ENCODE data around the gene SERP2. TPM values are rescaled to one million over a fixed set of nuclear protein-coding genes. Genes with fewer than 3 reads are reported as not detected.
A peak's percentile ranks its signal among the peaks of the same experiment; 100 is the strongest.

SERP2 gene
- total RNA-seq, 1 donor, result 5.6 TPM

DNA sequence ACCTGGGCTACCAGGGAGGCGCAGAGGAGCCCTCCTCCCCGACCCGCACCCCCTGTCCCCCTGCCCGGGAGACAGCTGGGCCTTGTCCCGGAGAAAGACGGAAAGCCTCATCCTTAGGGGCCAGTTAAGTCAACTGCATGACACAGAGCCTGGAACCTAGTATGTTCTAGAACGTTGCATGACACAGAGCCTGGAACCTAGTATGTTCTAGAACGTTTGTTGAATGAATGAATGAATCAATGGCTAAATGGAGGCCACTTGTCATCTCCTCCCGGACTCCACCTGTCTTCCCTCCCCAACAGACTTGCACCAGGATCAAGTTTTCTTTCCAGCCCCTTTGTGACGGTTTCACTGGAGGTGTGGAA lies 706 bp downstream of the SERP2 start:
- TF ChIP-seq, protein P1, sequence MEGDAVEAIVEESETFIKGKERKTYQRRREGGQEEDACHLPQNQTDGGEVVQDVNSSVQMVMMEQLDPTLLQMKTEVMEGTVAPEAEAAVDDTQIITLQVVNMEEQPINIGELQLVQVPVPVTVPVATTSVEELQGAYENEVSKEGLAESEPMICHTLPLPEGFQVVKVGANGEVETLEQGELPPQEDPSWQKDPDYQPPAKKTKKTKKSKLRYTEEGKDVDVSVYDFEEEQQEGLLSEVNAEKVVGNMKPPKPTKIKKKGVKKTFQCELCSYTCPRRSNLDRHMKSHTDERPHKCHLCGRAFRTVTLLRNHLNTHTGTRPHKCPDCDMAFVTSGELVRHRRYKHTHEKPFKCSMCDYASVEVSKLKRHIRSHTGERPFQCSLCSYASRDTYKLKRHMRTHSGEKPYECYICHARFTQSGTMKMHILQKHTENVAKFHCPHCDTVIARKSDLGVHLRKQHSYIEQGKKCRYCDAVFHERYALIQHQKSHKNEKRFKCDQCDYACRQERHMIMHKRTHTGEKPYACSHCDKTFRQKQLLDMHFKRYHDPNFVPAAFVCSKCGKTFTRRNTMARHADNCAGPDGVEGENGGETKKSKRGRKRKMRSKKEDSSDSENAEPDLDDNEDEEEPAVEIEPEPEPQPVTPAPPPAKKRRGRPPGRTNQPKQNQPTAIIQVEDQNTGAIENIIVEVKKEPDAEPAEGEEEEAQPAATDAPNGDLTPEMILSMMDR (IDR thresholded peaks at IDR 0.05; ENCODE audit: insufficient read depth, low read depth, low read length), result no peak
- peak overlapping the region; percentile 58 for H3K4me3 ChIP-seq (ENCODE audit: low read depth, low read length)
- DNase-seq (ENCODE audit: low read depth), result no peak

DNA sequence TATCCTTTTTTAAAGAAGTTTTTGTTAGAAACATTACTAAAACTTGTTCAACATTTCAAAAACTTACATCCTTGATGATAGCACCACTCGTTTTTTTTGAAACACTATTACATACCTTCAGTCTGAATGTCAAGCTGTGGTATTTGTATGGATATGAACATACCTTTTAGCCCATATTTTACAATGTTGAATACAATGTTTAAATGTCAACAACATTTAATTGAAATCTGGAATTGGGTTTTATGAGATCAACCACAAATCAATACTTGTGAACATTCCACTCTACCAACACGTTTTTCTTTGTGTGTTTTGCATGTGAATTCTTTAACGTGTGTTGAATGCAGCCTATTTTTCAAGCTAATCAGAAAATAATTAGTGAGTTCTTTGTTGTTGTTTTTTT lies 4.7 kb downstream of the SERP2 start:
- no peak overlapping the region for H3K4me3 ChIP-seq (ENCODE audit: low read depth, low read length)

DNA sequence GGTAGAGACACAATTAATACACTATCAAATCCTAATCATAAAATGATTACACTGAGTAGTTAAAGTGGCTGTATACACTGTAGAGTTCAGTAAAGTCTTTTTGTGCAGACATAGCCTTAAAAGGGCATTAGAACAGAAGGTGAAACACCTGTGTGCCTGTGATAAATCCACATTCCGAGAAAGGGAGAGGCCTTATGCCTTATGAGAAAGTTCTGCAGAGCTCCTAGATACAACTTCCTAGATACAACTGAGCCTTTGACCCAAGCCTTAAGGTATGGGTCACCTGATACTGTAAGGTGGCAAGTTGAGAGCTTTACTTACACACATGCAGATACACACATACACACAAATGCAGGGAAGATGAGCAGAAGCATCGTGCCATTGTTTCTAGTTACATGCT lies 6.3 kb downstream of the SERP2 start:
- TF ChIP-seq, protein P1 (IDR thresholded peaks at IDR 0.05; ENCODE audit: insufficient read depth, low read depth, low read length), result no peak
- DNase-seq (ENCODE audit: low read depth), result no peak
- no peak overlapping the region for H3K4me3 ChIP-seq (ENCODE audit: low read depth, low read length)

More for the DNA sequence above, 4.7 kb downstream of the SERP2 start:
- TF ChIP-seq, protein P1 (IDR thresholded peaks at IDR 0.05; ENCODE audit: insufficient read depth, low read depth, low read length), result no peak
- no peak for DNase-seq (ENCODE audit: low read depth)

DNA sequence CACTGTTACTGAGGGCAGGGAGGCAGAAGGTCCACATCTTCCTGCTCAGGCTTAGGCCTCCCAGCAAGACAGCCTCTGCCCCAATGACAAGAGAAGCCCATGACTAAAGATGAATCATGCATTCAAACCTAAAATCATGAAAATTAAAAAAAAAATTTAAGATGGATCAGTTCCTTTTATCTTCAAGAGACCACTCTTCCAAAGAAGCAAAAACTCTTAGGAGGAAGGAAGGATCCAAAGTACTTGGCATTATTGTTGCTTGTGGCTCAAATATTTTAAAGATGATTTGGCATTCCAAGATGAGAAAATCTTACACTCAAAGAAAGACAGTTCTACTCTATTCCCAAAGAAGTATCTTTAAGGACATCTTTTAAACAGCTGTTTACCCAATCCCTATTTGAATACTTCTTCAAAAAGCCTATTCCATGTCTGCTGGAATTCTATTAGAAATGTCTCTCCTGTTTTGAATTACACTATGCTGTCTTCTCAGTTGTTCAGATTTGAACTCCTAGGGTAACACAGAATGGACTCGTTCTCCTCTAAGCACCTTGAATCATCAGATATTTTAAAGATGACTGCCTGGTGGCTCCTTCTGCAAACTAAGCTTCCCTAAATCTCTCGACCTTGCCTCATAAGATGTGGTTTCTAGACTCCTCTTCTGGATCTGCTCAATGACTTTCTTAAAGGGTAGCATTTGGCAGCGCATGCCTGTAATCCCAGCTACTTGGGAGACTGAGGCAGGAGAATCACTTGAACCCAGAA lies 7.0 kb downstream of the SERP2 start:
- no peak overlapping the region for H3K4me3 ChIP-seq (ENCODE audit: low read depth, low read length)
- TF ChIP-seq, protein P1 (IDR thresholded peaks at IDR 0.05; ENCODE audit: insufficient read depth, low read depth, low read length), result no peak
- no peak for DNase-seq (ENCODE audit: low read depth)

DNA sequence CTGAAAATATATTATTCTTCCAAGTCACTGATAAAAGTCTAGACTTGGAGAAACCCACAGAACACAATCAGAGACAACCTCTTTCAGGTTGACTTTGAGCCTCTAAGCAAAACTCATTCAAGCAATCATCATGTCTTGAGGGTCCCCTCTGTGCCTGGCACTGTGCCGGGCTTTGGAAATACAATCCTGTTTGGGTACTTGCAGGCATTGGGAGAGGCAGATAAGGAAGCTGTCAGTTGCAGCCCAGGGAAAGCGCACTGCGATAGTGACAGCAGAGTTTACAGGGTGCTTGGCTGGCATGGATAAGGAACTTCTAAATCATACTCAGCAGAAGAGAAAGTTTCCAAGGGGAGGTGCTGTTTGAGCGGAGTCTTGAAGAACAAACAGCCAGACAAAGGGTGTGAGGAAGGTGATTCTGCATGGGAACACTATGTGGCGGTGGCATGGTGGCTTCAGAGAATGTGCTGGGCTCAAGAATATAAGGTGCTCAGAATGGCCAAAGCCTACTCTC lies 9.1 kb downstream of the SERP2 start:
- TF ChIP-seq, protein P1 (IDR thresholded peaks at IDR 0.05; ENCODE audit: insufficient read depth, low read depth, low read length), result no peak
- no peak overlapping the region for H3K4me3 ChIP-seq (ENCODE audit: low read depth, low read length)
- DNase-seq (ENCODE audit: low read depth), result no peak

DNA sequence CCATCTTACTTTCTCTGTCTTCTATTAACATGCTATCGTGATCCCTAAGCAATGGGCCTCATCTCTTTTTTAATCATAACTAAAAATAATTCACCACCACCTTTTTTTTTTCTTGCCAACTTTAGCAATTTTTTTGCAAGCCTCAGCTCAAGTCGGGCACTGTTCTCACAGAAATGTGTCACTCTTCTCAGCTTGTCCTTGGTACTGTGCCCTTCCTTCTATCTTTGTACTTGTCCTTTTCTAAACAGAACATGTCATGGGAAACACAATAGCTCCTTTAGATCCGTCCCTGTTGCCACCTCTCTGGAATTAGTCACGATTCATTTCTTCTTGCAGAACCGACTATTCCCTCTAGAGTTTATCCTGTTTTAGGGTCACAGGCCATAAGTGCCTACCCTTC lies 10.3 kb downstream of the SERP2 start:
- H3K4me3 ChIP-seq (ENCODE audit: low read depth, low read length), result no peak overlapping the region
- TF ChIP-seq, protein P1 (IDR thresholded peaks at IDR 0.05; ENCODE audit: insufficient read depth, low read depth, low read length), result no peak

More for the DNA sequence above, 10.3 kb downstream of the SERP2 start:
- DNase-seq (ENCODE audit: low read depth), result no peak

Measured in fibroblast of villous mesenchyme (primary cell).